ENCODE data around the gene CD40.

CD40 gene

GRCh38 chr20:46123482-46124245, 5.5 kb downstream of the CD40 start:
- DNase-seq, result no peak

DNA sequence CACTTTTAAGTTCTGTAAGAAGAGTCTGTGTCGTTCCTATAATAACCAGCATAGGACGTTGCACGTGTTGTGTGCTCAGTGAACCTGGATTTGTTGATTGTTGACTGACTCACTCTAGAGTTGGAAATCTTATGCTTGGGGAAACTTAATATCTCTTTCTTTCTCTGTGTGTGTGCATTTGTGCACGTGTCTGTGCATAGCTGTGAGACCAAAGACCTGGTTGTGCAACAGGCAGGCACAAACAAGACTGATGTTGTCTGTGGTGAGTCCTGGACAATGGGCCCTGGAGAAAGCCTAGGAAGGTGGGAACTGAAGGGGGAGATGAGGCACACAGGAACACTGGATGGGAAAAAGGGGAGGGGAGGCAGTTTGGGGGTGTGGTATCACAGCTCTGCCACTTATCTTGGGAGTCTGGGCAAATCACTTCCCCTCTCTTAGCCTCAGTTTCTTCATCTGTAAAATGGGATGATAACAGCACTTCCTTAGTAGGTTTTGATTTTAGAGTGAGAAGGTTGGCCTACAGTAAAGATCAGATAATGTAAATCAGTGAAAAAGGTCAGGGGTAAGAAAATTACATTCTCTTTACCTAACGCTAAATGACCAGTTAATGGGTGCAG, 8.4 kb downstream of the CD40 start:
- no peak for DNase-seq

GRCh38 chr20:46127396-46128010, 9.4 kb downstream of the CD40 start:
- no peak for DNase-seq

- DNase-seq, result no peak
Observed at GRCh38 chr20:46128310-46129151, 10.4 kb downstream of the CD40 start.

- DNase-seq, result peak; percentile 96
Observed at GRCh38 chr20:46129955-46130481, 11.9 kb downstream of the CD40 start.

DNA sequence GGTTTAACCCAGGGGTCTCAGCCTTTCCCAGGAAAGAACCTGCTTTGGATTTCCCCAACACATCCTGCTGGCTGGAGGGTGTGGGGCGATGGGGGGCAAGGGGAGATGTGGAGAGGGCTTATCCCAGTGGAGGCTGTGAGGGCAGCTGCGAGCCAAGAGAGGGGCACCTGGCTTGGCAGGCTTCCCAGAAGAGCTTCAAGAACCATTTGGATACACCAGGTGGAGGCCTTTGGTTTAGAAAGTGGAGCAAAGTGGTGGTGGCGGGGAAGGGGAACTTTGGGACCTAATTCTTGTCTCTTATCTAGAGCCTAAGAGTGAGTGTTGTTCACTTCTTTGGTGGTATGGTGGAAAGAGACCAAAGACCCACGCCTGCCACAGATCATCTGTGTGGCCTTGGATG, 12.4 kb downstream of the CD40 start:
- peak; percentile 80 for DNase-seq

GRCh38 chr20:46131396-46131795, 13.3 kb downstream of the CD40 start:
- no peak for DNase-seq

DNA sequence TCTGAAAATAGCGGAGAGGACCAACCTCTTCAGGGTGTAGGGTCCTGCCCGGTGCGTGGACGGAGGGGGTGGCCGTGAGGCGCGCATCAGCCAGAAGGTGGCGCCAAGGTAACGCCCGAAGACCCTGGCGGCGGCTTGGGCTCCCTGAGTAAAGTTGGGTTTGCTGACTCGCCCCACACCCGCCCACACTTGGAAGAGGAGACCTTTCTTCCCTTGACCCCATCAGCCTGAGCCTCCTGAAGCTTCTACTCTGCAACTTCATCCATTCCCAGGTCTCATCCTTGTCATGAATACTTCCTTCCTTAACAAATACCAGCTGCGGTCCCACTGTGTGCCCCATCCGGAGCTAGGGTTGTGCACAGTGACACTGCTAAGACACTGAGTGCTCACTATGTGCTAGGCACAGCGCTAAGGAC, 14.6 kb downstream of the CD40 start:
- DNase-seq, result peak; percentile 18

DNA sequence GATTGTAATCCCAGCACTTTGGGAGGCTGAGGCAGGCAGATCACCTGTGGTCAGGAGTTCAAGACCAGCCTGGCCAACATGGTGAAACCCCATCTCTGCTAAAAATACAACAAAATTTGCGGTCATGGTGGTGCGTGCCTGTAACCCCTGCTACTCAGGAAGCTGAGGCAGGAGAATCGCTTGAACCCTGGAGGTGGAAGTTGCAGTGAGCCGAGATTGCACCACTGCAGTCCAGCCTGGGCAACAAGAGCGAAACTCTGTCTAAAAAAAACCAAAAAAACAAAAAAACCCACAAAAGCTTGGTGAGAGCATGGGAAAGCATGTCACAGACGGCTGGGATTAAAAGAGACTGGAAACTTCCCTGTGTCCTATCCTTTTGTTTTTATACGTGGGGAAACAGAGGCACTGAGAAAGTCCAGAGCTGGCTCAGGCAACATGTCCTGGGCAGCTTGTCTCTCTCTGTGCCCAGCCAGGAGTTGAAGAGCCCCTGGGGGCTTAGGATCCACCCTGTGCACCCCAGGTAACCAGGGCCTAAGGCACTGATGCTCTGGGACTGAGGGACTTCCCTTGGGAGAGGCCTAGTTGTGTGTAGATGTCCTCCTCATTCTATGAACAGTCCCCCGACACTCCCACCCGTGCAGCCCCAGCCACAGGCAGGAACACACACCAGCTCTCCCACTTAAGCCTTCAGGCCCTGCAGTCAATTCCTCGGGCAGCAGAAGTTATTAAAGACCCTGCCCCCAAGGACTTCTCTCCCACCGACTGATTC, 16.0 kb downstream of the CD40 start:
- DNase-seq, result no peak

DNA sequence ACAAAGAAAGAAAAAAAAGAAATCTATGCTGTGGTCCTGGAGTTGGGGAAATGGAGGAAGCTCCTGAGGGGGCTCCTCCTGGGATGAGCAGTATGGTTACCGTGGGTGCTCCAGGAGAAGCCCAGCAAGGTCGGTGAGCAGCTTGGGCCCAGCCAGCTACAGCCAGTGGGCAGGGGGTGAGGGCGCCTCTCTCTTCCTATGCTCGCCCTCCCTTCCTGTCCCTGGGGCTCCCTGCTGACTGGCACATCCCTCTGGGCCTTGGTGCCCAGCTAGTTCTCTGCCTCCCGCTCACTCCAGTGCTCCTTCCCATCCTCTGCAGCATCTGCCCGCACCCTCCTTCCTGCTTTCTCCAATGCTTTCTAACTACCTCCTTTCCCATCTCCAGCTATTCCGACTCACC, 16.6 kb downstream of the CD40 start:
- no peak for DNase-seq

- no peak for DNase-seq
Observed at GRCh38 chr20:46135856-46136633, 17.9 kb downstream of the CD40 start.

GRCh38 chr20:46137816-46138215, 19.7 kb downstream of the CD40 start:
- DNase-seq, result no peak

DNA sequence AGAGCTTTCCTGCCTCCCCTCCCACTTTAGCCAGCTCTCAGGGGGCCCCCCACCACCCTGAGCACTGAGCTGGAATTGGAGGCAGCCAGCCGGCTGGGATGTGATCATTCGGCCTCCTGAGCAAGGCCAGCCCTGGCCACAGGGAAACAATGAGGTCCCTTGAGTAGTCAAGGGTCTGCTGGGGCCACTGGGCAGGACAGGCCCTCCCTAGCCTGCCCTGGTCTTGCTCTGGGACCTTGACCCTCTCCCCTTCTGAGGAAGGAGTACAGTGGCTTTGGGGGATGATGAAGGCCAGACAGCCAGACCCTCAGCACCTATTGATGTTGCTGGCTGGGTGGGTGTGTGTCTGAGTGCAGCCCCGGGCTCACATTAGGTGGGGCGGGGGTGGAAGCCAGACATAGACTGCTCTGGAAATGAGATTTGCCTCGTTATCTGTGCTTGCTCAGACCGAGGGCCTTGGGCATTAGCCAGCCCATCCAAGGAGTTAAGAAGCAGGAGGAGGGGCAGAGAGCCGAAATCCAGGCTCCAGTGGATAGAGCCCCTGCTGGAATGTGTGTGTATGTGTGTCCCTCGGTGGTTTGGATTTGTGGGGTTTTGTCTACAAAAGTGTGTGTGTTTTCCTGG, 21.3 kb downstream of the CD40 start:
- no peak for DNase-seq

DNA sequence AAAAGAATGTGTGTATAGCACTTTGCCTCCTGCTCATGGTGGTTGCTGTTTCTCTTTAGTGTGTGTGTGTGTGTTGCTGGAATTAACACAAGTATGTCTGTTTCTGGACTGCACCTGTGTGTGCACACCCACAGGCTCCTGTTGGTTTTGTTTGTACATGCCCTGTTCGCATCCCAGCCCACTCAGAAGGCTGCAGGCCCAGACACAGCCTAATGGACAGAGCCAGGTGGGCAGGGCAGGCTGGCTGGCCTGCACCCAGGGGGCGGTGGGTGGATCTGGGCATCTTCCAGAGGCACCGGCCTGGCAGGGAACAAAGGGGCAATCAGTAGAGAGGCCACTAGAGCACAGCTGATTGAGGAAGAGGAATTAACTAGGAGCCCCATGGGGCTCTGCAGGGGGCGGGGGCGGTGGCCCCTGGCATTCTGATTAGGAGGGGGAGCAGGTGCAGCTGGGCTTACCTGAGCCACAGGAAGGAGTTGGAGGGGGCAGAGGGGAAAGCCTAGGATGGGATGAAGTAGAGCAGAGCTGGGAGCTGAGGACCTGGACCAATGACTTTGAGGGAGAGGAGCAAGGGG, 21.9 kb downstream of the CD40 start:
- DNase-seq, result no peak

DNA sequence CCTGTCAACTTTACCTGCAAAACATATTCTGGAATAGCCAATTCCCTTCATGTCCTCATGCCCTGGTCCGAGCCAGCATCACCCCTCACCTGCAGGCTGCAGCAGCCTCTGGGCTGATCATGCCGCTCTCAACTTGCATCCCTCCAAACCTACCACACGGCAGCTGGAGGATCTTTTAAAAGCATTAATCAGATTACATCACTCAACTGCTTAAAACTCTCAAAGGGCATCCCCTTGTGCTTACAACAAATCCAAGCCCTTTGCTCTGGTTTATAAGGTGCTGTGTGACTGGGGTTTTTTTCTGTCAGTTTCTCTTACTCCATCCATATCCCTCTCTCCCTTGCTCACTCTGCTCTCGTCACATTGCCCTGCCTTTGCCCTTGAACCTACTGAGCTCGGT, 24.0 kb downstream of the CD40 start:
- DNase-seq, result peak; percentile 11

- DNase-seq, result no peak
Observed at GRCh38 chr20:46144432-46145025, 26.4 kb downstream of the CD40 start.

DNA sequence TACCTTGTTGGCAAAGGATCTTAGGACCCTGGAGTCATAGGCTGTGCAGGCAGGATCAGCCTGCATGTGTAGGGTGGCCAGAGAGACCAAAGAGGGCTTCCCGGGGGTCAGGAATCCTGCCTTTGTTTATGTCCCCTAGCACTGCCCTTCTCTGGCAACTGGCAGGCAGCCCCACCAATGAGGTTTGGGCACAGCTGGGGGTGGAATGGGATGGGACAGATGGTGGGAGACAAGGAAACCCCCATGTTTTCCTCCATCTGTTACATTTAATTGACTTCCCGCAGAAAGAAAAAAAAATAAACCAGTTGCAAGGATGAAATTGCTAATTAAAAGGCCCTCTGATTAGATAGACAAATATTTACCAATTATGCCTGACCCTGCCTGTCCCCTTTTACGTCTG, 27.6 kb downstream of the CD40 start:
- peak; percentile 80 for DNase-seq

- DNase-seq, result no peak
Observed at GRCh38 chr20:46148313-46149208, 30.4 kb downstream of the CD40 start.

DNA sequence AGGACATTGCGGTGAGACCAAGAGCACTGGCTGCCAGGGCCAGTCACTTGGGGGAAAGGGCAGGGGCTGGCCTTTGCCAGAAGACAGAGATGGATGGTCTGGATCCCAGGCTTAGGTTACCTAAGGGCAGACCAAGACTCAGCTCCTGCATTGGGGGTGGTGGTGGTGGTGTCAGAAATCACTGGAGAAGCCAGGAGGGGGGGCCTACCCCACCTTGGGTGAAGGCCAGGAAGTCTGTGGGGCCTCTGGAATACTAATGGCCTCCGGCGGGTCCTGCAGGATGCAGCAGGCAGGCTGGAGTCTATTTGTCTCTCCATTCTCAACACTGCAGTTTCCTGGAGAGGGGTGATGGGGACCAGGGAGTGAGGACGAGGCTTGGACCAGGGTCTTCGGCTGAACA, 32.8 kb downstream of the CD40 start:
- no peak for DNase-seq
